Activated CD8-positive, alpha-beta memory T cell treated with anti-CD3 and anti-CD28 coated beads, Interleukin-2, amount 10 ng/mL, durations not matched to agents 7 days and 5 days (primary cell): ENCODE results near the gene METTL16. TPM values are rescaled to one million over a fixed set of nuclear protein-coding genes. Genes with fewer than 3 reads are reported as not detected.
"Not testable (repeated sequence)": the region's sequence is repeated elsewhere in the genome, so short reads cannot be mapped to it uniquely, and the experiment has no call there.

Source experiments
- ATAC-seq: fragments of 150-1000 bp; cut with Tn5 transposase; one replicate; pipeline ENCODE4 v1.10.0; 2021; ENCODE audit warnings: moderate library complexity
- CTCF ChIA-PET: fragments of 350-600 bp; sonication (Branson Sonifier 250); formaldehyde crosslinking; loops from one replicate; lab custom pipeline; 2021; ENCODE audit warnings: antibody characterized with exemption; lab: Charles Lee
- DNase-seq: peaks from one replicate; pipeline ENCODE4 v3.0.0-alpha.2; 2020
- H3K27ac Mint-ChIP-seq: one replicate; pipeline ENCODE4 v1.8.0; 2021; ENCODE audit warnings: mild to moderate bottlenecking, mixed read lengths
- H3K27me3 Mint-ChIP-seq: one replicate; pipeline ENCODE4 v1.8.0; 2021; ENCODE audit warnings: mixed read lengths
- H3K36me3 Mint-ChIP-seq: one replicate; pipeline ENCODE4 v1.8.0; 2021; ENCODE audit warnings: mild to moderate bottlenecking, mixed read lengths
- H3K4me1 Mint-ChIP-seq: one replicate; pipeline ENCODE4 v1.8.0; 2021; ENCODE audit warnings: mixed read lengths
- H3K4me3 Mint-ChIP-seq: one replicate; pipeline ENCODE4 v1.8.0; 2021; ENCODE audit warnings: mild to moderate bottlenecking, moderate library complexity, mixed read lengths
- H3K9me3 Mint-ChIP-seq: one replicate; pipeline ENCODE4 v1.8.0; 2022; ENCODE audit warnings: low read depth, mixed read lengths
- total RNA-seq, 2 experiments: library from RNA; stranded (reverse); gene quantifications; one replicate each; pipeline ENCODE4 v1.2.3, GENCODE V29; 2021

METTL16 gene
- total RNA-seq, 2 experiments from 2014 or later = 24.0 to 34.1 TPM

DNA sequence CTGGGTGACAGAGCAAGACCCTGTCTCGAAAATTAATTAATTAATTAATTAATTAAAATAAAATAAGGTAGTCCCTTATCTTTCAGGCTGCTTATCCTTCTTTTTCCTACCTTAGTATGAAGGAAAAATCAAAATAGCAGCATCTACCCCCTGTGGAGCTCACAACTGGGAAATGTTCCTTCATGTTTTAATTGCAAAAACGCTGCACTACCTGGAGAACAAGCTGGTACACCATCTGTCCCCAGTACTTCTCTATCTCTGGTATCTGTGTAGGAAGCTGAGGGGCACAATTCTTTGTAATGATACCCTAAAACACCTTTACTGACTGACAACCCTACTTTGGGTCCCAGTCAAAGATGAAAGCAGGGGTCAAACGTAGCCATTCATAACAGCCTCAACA, 55.7 kb downstream of the METTL16 start:
- H3K9me3 Mint-ChIP-seq = no peaks in the 10 kb centered on the region
- H3K4me3 Mint-ChIP-seq = no peak overlapping the region
- ATAC-seq (no peak), DNase-seq (no peak)
- H3K27ac Mint-ChIP-seq = no peak overlapping the region
- H3K36me3 Mint-ChIP-seq = peaks cover 10% of the 10 kb centered on the region
- no peaks in the 10 kb centered on the region for H3K27me3 Mint-ChIP-seq
- CTCF ChIA-PET = interaction anchor here (0.8 kb wide), 1 partner anchor 40 kb away, joined by 5 read pairs; no protein-coding TSS in a partner anchor
- H3K4me1 Mint-ChIP-seq = peaks cover 20% of the 10 kb centered on the region

DNA sequence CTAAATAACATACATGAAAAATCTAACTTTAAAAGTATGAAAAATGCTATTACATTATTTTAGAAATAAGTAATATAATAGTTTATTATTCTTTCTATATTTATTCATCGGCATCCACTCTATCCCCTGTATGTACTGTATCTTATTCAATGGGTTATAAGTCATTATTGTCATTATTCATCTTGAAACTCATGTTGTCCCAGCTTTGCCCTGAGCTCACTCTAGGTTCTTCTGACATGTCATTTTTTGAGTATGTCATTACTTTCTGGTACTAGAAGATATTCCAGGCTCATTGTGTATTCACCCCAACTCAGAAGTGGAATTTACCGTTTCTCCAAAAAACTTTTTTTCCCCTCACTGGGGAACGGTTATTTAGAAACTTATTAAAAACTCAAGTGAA, 57.8 kb downstream of the METTL16 start:
- Mint-ChIP-seq H3K4me3 (no peak overlapping the region), H3K9me3 (no peaks in the 10 kb centered on the region), H3K27ac (no peak overlapping the region), H3K27me3 (no peaks in the 10 kb centered on the region), H3K4me1 (peaks cover 5% of the 10 kb centered on the region), H3K36me3 (peaks cover 14% of the 10 kb centered on the region)
- no peak for ATAC-seq
- DNase-seq = no peak
- CTCF ChIA-PET = interaction anchor here (1.1 kb wide), 2 partner anchors 14 to 37 kb away, joined by 3 read pairs; no protein-coding TSS in a partner anchor

DNA sequence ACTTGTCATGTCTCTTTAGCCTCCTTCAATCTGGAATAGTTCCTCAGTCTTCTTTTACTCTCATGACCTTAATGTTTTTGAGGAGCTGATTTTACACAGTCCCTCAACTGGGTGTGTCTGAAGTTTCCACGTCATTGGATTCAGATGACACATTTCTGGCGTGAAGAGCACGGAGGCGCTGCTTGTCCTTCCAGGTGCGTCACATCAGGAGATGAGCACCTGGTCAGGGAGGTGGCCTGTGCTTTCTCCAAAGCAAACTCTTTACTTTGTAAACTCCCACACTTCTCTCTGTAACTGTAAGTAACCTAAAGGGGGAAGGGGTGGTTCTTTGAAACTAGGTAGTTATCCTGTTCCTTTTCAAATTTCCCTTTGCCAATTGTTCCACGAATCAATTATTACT, 58.4 kb downstream of the METTL16 start:
- Mint-ChIP-seq H3K36me3 (peaks cover 14% of the 10 kb centered on the region), H3K27ac (no peak overlapping the region), H3K27me3 (no peaks in the 10 kb centered on the region), H3K4me1 (peaks cover 5% of the 10 kb centered on the region), H3K9me3 (no peaks in the 10 kb centered on the region), H3K4me3 (no peak overlapping the region)
- CTCF ChIA-PET = interaction anchor here (1.1 kb wide), 1 partner anchor 14 kb away, joined by 3 read pairs; no protein-coding TSS in a partner anchor
- no peak for ATAC-seq
- no peak for DNase-seq

DNA sequence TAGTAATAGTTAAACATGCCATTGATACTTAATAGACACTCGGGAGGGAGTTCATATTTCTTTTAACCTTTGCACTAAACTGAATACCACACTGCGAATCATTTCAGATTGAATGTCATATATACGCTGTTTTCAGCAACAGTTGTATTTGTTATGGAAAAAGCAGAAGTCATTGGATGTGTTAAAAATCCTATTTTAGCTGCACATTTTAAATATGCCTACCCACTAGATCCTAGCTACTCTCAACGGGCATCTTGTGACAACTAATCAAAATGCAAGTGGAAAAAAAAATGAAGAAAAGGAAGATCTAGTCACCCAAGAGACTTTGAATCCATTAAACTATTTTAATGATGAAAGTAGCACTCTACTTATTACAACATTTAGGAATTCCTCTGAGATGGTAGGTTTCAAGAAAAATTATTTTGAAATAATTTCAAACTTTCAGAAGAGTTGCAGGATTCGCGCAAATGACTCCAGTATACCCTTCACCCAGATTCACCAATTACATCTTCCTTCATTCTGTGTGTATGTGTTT, 59.4 kb downstream of the METTL16 start:
- H3K4me1 Mint-ChIP-seq = peaks cover 5% of the 10 kb centered on the region
- no peaks in the 10 kb centered on the region for H3K9me3 Mint-ChIP-seq
- H3K4me3 Mint-ChIP-seq = no peak overlapping the region
- DNase-seq (no peak), ATAC-seq (no peak)
- H3K27ac Mint-ChIP-seq = no peak overlapping the region
- no peaks in the 10 kb centered on the region for H3K27me3 Mint-ChIP-seq
- CTCF ChIA-PET = interaction anchor here (0.9 to 1.5 kb wide), 2 partner anchors 36 to 70 kb away, joined by 3 to 4 read pairs; no protein-coding TSS in a partner anchor
- H3K36me3 Mint-ChIP-seq = peaks cover 14% of the 10 kb centered on the region

DNA sequence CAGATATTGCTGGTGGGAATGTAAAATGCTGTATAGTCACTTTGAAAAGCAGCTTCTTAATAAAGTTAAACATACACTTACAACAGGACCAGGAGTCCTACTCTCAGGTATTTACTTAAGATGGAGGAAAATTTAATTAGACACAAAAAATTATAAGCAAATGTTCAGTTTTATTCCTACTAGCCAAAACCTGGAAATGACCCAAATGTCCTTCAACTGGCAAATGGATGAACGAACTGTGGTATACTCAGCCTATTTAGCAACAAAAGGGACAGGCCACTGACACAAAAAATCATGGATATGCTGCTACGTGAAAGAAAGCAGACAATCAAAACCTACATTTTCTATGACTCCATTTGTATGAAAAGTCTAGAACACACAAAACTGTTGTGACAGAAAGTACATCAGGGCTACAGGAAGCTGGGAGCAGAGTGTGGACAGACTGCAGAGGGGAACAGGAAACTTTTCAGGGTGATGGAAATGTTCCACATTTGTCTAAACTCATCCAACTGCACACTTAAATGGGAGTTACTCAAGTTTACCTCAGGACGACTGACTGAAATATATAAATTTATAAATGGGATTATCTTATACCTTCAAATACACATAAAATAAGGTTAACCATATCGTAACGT, 61.6 kb downstream of the METTL16 start:
- CTCF ChIA-PET = interaction anchor here (1.0 kb wide), 1 partner anchor 13 kb away, joined by 3 read pairs; no protein-coding TSS in a partner anchor
- peaks cover 20% of the 10 kb centered on the region for H3K36me3 Mint-ChIP-seq
- H3K4me3 Mint-ChIP-seq = no peak overlapping the region
- DNase-seq (no peak), ATAC-seq (no peak)
- H3K4me1 Mint-ChIP-seq = peaks cover 5% of the 10 kb centered on the region
- no peak overlapping the region for H3K27ac Mint-ChIP-seq
- no peaks in the 10 kb centered on the region for H3K27me3 Mint-ChIP-seq
- H3K9me3 Mint-ChIP-seq = no peaks in the 10 kb centered on the region

DNA sequence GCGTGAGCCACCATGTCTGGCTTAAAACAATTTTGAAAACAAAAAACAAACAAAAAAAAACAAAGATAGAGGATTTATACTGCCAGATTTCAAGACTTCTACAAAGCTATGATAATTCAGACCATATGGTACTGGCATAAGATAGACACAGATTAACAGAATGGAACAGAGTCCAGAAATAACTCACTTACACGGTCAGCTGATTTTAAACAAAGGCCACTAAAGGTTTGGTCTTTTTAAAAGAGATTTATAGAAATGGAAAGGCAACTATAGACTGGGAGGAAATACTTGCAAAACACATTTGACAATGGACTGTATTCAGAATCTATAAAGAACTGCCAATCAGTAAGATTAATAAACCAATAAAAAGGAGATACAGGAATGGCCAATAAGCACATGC, 62.2 kb downstream of the METTL16 start:
- CTCF ChIA-PET = interaction anchor here (1.0 to 1.1 kb wide), 2 partner anchors 12 to 34 kb away, joined by 3 to 5 read pairs; no protein-coding TSS in a partner anchor
- Mint-ChIP-seq H3K27ac (no peak overlapping the region), H3K4me3 (no peak overlapping the region), H3K36me3 (peaks cover 22% of the 10 kb centered on the region), H3K9me3 (no peaks in the 10 kb centered on the region), H3K27me3 (no peaks in the 10 kb centered on the region), H3K4me1 (peaks cover 5% of the 10 kb centered on the region)
- DNase-seq (no peak), ATAC-seq (no peak)

DNA sequence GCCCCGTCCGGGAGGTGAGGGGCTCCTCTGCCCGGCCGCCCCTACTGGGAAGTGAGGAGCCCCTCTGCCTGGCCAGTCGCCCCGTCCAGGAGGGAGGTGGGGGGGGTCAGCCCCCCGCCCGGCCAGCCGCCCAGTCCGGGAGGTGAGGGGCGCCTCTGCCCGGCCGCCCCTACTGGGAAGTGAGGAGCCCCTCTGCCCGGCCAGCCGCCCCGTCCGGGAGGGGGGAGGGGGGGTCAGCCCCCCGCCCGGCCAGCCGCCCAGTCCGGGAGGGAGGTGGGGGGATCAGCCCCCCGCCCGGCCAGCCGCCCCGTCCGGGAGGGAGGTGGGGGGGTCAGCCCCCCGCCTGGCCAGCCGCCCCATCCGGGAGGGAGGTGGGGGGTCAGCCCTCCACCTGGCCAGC, 64.2 kb downstream of the METTL16 start:
- DNase-seq, H3K27me3 Mint-ChIP-seq, H3K9me3 Mint-ChIP-seq, CTCF ChIA-PET, H3K4me3 Mint-ChIP-seq, H3K4me1 Mint-ChIP-seq, H3K27ac Mint-ChIP-seq, ATAC-seq: not testable (repeated sequence)
- peaks cover 21% of the 10 kb centered on the region for H3K36me3 Mint-ChIP-seq

DNA sequence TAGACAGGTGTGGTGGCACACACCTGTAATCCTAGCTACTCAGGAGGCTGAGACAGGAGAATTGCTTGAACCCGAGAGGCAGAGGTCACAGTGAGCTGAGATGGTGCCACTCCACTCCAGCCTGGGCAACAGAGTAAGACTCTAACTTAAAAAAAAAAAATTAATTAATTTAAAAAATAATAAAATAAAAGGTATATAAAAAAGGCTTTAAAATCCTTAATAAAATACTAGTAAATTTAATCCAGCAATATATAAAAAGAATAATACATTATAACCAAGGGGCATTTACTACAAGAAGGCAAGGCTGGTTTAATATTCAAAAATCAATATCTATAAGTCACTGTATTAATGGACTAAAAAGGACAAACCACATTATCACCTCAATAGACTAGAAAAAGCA, 66.0 kb downstream of the METTL16 start:
- Mint-ChIP-seq H3K27me3 (no peaks in the 10 kb centered on the region), H3K4me1 (no peaks in the 10 kb centered on the region), H3K9me3 (no peaks in the 10 kb centered on the region), H3K36me3 (peaks cover 27% of the 10 kb centered on the region), H3K27ac (no peak overlapping the region), H3K4me3 (no peak overlapping the region)
- no peak for ATAC-seq
- CTCF ChIA-PET = no interaction called here
- DNase-seq = no peak

DNA sequence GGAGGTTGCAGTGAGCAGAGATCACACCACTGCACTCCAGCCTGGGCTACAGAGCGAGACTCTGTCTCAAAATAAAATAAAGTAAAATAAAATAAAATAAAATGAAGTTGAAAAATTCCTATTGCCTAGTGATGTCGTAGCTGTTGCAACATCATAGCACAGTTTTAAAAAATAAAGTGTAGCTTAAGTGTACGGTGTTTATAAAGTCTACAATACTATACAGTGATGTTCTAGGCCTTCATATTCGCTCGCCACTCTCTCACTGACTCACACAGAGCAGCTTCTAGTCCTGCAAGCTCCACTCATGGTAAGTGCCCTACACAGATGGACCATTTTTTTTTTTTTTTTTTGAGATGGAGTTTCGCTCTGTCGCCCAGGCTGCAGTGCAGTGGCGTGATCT, 67.3 kb downstream of the METTL16 start:
- no peak overlapping the region for H3K4me3 Mint-ChIP-seq
- CTCF ChIA-PET = no interaction called here
- peaks cover 25% of the 10 kb centered on the region for H3K36me3 Mint-ChIP-seq
- ATAC-seq (no peak), DNase-seq (no peak)
- no peaks in the 10 kb centered on the region for H3K27me3 Mint-ChIP-seq
- H3K4me1 Mint-ChIP-seq = no peaks in the 10 kb centered on the region
- no peak overlapping the region for H3K27ac Mint-ChIP-seq
- H3K9me3 Mint-ChIP-seq = no peaks in the 10 kb centered on the region

DNA sequence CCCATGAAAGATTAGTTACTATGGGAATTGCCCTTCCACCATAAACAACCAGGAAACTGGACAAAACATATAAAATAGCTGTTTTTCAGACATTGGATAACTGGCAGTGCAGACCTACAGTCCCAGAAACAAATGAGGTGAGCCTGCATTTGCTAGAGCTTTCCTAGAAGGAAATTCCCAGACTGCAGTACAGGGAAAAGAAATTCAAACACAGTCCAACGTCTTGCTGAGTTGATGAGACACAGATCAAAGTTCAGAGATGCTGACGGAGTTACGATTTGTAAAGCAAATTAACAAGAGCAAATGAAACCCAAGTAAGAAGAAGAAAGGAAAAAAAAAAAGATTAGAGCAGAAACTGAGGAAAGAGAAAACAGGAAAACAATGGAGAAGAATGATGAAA, 69.5 kb downstream of the METTL16 start:
- no peak overlapping the region for H3K4me3 Mint-ChIP-seq
- ATAC-seq (no peak), DNase-seq (no peak)
- no peaks in the 10 kb centered on the region for H3K27me3 Mint-ChIP-seq
- CTCF ChIA-PET = interaction anchor here (2.7 kb wide), 1 partner anchor 26 kb away, joined by 11 read pairs; no protein-coding TSS in a partner anchor
- H3K27ac Mint-ChIP-seq = no peak overlapping the region
- H3K4me1 Mint-ChIP-seq = peaks cover 4% of the 10 kb centered on the region
- H3K9me3 Mint-ChIP-seq = no peaks in the 10 kb centered on the region
- peaks cover 31% of the 10 kb centered on the region for H3K36me3 Mint-ChIP-seq

DNA sequence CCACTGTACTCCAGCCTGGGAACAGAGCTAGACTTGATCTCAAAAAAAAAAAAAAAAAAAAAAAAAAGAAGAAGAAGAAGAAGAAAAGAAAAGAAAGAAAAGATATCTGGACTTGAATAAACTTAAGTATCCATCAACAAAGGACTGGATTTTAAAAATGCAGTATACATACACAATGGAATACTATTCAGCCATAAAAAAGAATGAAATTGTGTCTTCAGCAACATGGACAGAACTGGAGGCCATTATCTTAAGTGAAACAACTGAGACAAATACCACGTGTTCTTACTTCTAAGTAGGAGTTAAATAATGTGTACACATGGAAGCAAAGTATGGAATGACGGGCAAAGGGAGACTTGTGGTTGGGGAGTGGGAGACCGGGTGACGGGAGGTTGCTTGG, 70.8 kb downstream of the METTL16 start:
- H3K4me3 Mint-ChIP-seq = no peak overlapping the region
- DNase-seq (no peak), ATAC-seq (no peak)
- H3K4me1 Mint-ChIP-seq = peaks cover 4% of the 10 kb centered on the region
- CTCF ChIA-PET = interaction anchor here (0.6 to 2.7 kb wide), 3 partner anchors 25 to 1359 kb away, joined by 3 to 11 read pairs (median 6); no protein-coding TSS in a partner anchor
- no peaks in the 10 kb centered on the region for H3K9me3 Mint-ChIP-seq
- no peaks in the 10 kb centered on the region for H3K27me3 Mint-ChIP-seq
- H3K36me3 Mint-ChIP-seq = peaks cover 24% of the 10 kb centered on the region
- no peak overlapping the region for H3K27ac Mint-ChIP-seq

DNA sequence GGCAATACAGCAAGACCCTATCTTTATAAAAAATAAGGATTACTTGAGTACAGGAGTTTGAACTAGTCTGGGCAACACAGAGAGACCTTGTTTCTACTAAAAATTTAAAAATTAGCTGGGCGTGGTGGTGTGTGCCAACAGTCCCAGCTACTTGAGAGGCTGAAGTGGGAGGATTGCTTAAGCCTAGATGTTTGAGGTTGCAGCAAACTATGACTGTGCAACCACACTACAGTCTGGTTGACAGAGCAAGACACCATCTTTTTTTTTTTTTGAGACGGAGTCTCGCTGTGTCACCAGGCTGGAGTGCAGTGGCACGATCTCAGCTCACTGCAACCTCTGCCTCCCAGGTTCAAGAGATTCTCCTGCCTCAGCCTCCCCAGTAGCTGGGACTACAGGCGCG, 71.7 kb downstream of the METTL16 start:
- not testable (repeated sequence) for ATAC-seq, H3K9me3 Mint-ChIP-seq, H3K27me3 Mint-ChIP-seq, DNase-seq, H3K27ac Mint-ChIP-seq, H3K4me3 Mint-ChIP-seq, H3K4me1 Mint-ChIP-seq
- H3K36me3 Mint-ChIP-seq = peaks cover 20% of the 10 kb centered on the region
- CTCF ChIA-PET = interaction anchor here (2.0 to 2.7 kb wide), 2 partner anchors 24 to 57 kb away, joined by 6 to 11 read pairs; no protein-coding TSS in a partner anchor

DNA sequence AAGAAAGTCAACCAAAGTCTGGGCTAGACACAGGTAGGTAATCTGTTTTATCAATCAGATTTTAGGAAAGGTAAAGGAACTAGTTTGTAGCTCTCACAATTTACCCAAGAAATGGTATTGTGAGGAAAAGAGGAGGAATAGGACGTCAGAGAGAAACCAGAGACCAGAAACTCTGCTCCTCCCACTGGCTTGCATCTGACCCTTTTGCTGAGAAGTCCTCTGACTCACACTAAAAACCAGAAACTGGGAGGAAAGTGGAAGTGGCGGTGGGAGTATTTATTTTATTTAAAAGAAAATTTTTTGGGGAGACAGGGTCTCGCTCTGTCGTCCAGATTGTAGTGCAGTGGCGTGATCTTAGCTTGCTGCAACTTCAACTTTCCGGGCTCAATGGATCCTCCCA, 72.9 kb downstream of the METTL16 start:
- Mint-ChIP-seq H3K4me1 (peaks cover 4% of the 10 kb centered on the region), H3K36me3 (peaks cover 19% of the 10 kb centered on the region), H3K4me3 (no peak overlapping the region), H3K9me3 (no peaks in the 10 kb centered on the region), H3K27ac (no peak overlapping the region), H3K27me3 (no peaks in the 10 kb centered on the region)
- ATAC-seq (no peak), DNase-seq (no peak)
- CTCF ChIA-PET = no interaction called here
